HAP-1 (cell line): ENCODE results near the gene TRAF4.
"Not testable (repeated sequence)": the region's sequence is repeated elsewhere in the genome, so short reads cannot be mapped to it uniquely, and the experiment has no call there.

Source experiments
- DNase-seq, 2 experiments: peaks; one replicate each; pipeline ENCODE4 v3.0.0-alpha.2; 2016 to 2020; ENCODE audit warnings: low spot score in 2 of 2
- H3K27me3 ChIP-seq: fragments of 250-450 bp; sonication (Bioruptor Pico); 2 replicates; pipeline ENCODE4 v1.5.1; 2020; ENCODE audit warnings: low read depth, mild to moderate bottlenecking, moderate library complexity
- H3K36me3 ChIP-seq: fragments of 250-450 bp; sonication (Bioruptor Pico); replicated peaks from 2 replicates; pipeline ENCODE4 v1.5.1; 2020; ENCODE audit warnings: mild to moderate bottlenecking
- H3K4me1 ChIP-seq: fragments of 250-450 bp; sonication (Bioruptor Pico); 2 replicates; pipeline ENCODE4 v1.5.1; 2020; ENCODE audit warnings: mild to moderate bottlenecking
- H3K4me3 ChIP-seq: fragments of 250-450 bp; sonication (Bioruptor Pico); 2 replicates; pipeline ENCODE4 v1.5.1; 2020; ENCODE audit warnings: mild to moderate bottlenecking, moderate library complexity
- H3K9me3 ChIP-seq: fragments of 250-450 bp; sonication (Bioruptor Pico); 2 replicates; pipeline ENCODE4 v1.5.1; 2020; ENCODE audit warnings: mild to moderate bottlenecking, moderate library complexity
- in situ Hi-C: fragments of 300-500 bp; cut with MboI; formaldehyde crosslinking; loops from 3 replicates; pipeline ENCODE4 v1.14.3; 2020; ENCODE audit warnings: low sequenced_read_pairs, inconsistent platforms, mixed read lengths

Gene TRAF4

GRCh38 chr17:28788100-28788499 is 44.3 kb downstream of the TRAF4 start:
- no peaks in the 10 kb centered on the region for H3K27me3 ChIP-seq
- no peak for DNase-seq
- H3K4me1 ChIP-seq = no peaks in the 10 kb centered on the region
- H3K4me3 ChIP-seq = no peak overlapping the region
- in situ Hi-C loops = no loop called here
- H3K9me3 ChIP-seq = no peaks in the 10 kb centered on the region
- no peaks in the 10 kb centered on the region for H3K36me3 ChIP-seq

DNA sequence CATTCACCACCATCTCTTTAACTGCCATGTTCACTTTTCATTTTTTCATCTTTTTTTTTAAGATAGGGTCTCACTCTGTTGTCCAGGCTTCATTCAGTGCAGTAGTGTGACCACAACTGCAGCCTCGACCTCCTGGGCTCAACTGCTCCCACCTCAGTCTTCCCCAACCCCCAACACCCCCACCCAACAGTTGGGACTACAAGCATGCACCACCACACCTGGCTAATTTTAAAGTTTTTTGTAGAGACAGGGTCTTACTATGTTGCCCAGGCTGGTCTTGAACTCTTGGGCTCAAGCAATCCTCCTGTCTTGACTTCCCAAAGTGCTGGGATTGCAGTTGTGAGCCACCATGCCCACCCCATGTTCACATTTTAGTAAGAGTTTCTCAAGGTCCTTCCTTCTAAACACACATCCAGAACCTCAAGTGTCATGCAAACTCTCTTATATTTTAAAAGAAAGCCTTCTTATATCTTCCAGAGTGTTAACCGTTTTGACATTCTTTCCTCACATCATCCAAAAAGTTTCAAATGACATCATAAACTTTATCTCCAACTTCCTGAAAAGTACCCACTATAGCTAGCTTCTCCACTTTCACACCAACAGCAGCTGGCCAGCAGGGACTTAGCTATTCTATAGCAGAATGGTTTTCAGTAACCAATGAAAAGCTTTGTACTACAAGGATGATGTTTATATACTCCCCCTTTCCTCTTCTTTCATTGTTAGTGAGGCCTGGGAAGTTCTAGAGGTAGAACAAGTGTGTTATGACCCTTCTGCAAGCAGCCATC is 49.3 kb downstream of the TRAF4 start:
- no peaks in the 10 kb centered on the region for H3K27me3 ChIP-seq
- no peaks in the 10 kb centered on the region for H3K9me3 ChIP-seq
- H3K36me3 ChIP-seq = no peaks in the 10 kb centered on the region
- no peak overlapping the region for H3K4me3 ChIP-seq
- DNase-seq = no peak
- no peaks in the 10 kb centered on the region for H3K4me1 ChIP-seq
- in situ Hi-C loops = no loop called here

DNA sequence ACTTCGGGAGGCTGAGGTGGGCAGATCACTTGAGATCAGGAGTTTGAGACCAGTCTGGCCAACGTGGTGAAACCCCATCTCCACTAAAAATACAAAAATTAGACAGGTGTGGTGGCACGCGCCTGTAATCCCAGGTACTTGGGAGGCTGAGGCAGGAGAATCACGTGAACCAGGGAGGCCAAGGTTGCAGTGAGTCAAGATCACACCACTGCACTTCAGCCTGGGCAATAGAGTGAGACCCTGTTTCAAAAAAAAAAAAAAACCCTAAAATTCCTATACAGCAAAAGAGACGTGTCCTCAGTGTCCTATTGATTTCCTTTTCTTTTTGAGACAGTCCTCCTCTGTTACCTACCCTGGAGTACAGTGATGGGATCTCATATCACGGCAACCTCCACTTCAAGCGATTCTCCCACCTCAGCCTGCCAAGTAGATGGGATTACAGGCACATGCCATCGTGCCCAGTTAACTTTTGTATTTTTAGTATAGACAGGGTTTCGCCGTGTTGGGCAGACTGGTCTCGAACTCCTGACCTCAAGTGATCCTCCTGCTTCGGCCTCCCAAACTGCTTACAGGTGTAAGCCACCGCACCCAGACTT is 51.1 kb downstream of the TRAF4 start:
- in situ Hi-C loops, H3K4me1 ChIP-seq, H3K36me3 ChIP-seq, H3K4me3 ChIP-seq, H3K27me3 ChIP-seq, DNase-seq, H3K9me3 ChIP-seq: not testable (repeated sequence)

GRCh38 chr17:28796062-28796461 is 52.3 kb downstream of the TRAF4 start:
- H3K9me3 ChIP-seq = no peaks in the 10 kb centered on the region
- in situ Hi-C loops = no loop called here
- no peaks in the 10 kb centered on the region for H3K4me1 ChIP-seq
- no peak for DNase-seq
- no peaks in the 10 kb centered on the region for H3K36me3 ChIP-seq
- no peaks in the 10 kb centered on the region for H3K27me3 ChIP-seq
- H3K4me3 ChIP-seq = no peak overlapping the region
